HL-60 (cell line): ENCODE data around the gene GLTP.

Experiments used
- DNase-seq, 2 experiments: peaks; one replicate each; pipeline ENCODE4 v3.0.0-alpha.2; 2010 to 2020; ENCODE audit warnings: low read depth in 1 of 2, low spot score in 1 of 2
- H3K27ac ChIP-seq: fragments of 250-450 bp; sonication (Bioruptor Pico); replicated peaks from 2 replicates; pipeline ENCODE4 v1.5.1; 2020; ENCODE audit warnings: mild to moderate bottlenecking, moderate library complexity
- H3K27me3 ChIP-seq: fragments of 250-450 bp; sonication (Bioruptor Pico); 2 replicates; pipeline ENCODE4 v1.5.1; 2021; ENCODE audit warnings: mild to moderate bottlenecking, moderate library complexity; ENCODE audit not compliant: insufficient read depth, poor library complexity, severe bottlenecking
- H3K4me3 ChIP-seq: replicated peaks from 2 replicates; pipeline ENCODE4 v1.5.1; 2011; ENCODE audit warnings: mild to moderate bottlenecking, control low read depth, low read length; ENCODE audit not compliant: insufficient read depth
- GABPA ChIP-seq: IDR thresholded peaks from 2 replicates; pipeline ENCODE4 v1.6.1; 2012; ENCODE audit warnings: low read depth
- POLR2AphosphoS5 ChIP-seq: IDR thresholded peaks from 2 replicates; pipeline ENCODE4 v1.6.1; 2012; ENCODE audit warnings: low read depth
- REST ChIP-seq: IDR thresholded peaks from 2 replicates; pipeline ENCODE4 v1.6.1; 2012; ENCODE audit warnings: low read depth; ENCODE audit not compliant: insufficient replicate concordance
- SPI1 ChIP-seq: IDR thresholded peaks from 2 replicates; pipeline ENCODE4 v1.6.1; 2012; ENCODE audit warnings: low read depth, mild to moderate bottlenecking, borderline replicate concordance
- TF ChIP-seq, protein P1 (sequence below): IDR thresholded peaks from one replicate; pipeline ENCODE4 v1.5.1; 2011; ENCODE audit warnings: low read length, control low read depth, inconsistent platforms; ENCODE audit not compliant: insufficient read depth

Gene GLTP

GRCh38 chr12:109810954-109811623, 69.3 kb downstream of the GLTP start:
- H3K27ac ChIP-seq: no peak overlapping the region
- H3K27me3 ChIP-seq: no peaks in the 10 kb centered on the region
- no peak overlapping the region for H3K4me3 ChIP-seq
- DNase-seq: no peak
- TF ChIP-seq, protein P1, sequence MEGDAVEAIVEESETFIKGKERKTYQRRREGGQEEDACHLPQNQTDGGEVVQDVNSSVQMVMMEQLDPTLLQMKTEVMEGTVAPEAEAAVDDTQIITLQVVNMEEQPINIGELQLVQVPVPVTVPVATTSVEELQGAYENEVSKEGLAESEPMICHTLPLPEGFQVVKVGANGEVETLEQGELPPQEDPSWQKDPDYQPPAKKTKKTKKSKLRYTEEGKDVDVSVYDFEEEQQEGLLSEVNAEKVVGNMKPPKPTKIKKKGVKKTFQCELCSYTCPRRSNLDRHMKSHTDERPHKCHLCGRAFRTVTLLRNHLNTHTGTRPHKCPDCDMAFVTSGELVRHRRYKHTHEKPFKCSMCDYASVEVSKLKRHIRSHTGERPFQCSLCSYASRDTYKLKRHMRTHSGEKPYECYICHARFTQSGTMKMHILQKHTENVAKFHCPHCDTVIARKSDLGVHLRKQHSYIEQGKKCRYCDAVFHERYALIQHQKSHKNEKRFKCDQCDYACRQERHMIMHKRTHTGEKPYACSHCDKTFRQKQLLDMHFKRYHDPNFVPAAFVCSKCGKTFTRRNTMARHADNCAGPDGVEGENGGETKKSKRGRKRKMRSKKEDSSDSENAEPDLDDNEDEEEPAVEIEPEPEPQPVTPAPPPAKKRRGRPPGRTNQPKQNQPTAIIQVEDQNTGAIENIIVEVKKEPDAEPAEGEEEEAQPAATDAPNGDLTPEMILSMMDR: no peak
- TF ChIP-seq SPI1 (no peak), REST (no peak), GABPA (no peak), POLR2AphosphoS5 (no peak)

DNA sequence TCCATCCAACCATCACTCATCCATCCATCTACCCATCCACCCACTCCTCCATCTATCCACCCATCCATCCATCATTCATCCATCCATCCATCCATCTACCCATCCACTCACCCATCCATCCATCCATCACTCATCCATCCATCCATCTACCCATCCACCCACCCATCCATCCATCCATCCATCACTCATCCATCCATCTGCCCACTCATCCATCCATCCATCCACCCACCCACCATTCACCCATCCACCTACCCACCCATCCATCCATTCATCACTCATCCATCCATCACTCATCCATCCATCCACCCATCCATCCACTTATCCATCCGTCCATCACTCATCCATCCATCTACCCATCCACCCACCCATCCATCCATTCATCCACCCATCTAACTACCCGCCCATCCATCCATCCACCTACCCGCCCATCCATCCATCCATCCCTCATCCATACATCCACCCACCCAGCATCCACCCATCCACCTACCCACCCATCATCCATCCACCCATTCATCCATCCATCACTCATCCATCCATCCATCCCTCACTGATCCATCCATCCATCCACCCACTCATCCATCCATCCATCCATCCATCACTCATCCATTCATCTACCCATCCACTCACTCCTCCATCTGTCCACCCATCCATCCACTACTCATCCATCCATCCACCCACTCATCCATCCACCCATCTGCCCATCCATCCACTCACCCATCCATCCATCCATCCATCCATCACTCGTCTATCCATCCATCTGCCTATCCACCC, 71.3 kb downstream of the GLTP start:
- H3K27ac ChIP-seq: no peak overlapping the region
- no peaks in the 10 kb centered on the region for H3K27me3 ChIP-seq
- TF ChIP-seq GABPA: no peak
- no peak for TF ChIP-seq REST
- TF ChIP-seq SPI1: no peak
- TF ChIP-seq, protein P1: no peak
- no peak overlapping the region for H3K4me3 ChIP-seq
- no peak for DNase-seq

GRCh38 chr12:109807954-109808643, 72.2 kb downstream of the GLTP start:
- H3K4me3 ChIP-seq: no peak overlapping the region
- TF ChIP-seq, protein P1: no peak
- TF ChIP-seq POLR2AphosphoS5 (no peak), SPI1 (no peak), REST (no peak), GABPA (no peak)
- no peaks in the 10 kb centered on the region for H3K27me3 ChIP-seq
- no peak overlapping the region for H3K27ac ChIP-seq
- DNase-seq: no peak
